ENCODE results near the gene TAPT1.

TAPT1 gene

GRCh38 chr4:16114546-16114945 is 111.7 kb downstream of the TAPT1 start:
- no peak overlapping the region for H3K4me3 ChIP-seq (ENCODE audit: low read depth, low read length)
- no peak for TF ChIP-seq CTCF (IDR thresholded peaks at IDR 0.05; ENCODE audit: low read depth, low read length, missing control alignments)
- no peak for DNase-seq (ENCODE audit: low read depth)

GRCh38 chr4:16113741-16114140 is 112.5 kb downstream of the TAPT1 start:
- TF ChIP-seq CTCF (IDR thresholded peaks at IDR 0.05; ENCODE audit: low read depth, low read length, missing control alignments), result no peak
- H3K4me3 ChIP-seq (ENCODE audit: low read depth, low read length), result no peak overlapping the region
- no peak for DNase-seq (ENCODE audit: low read depth)

- H3K4me3 ChIP-seq (ENCODE audit: low read depth, low read length), result no peak overlapping the region
- DNase-seq (ENCODE audit: low read depth), result no peak
- TF ChIP-seq CTCF (IDR thresholded peaks at IDR 0.05; ENCODE audit: low read depth, low read length, missing control alignments), result no peak
Observed at GRCh38 chr4:16111533-16111932, 114.7 kb downstream of the TAPT1 start.

GRCh38 chr4:16110661-16111290 is 115.5 kb downstream of the TAPT1 start:
- H3K4me3 ChIP-seq (ENCODE audit: low read depth, low read length), result no peak overlapping the region
- DNase-seq (ENCODE audit: low read depth), result no peak
- no peak for TF ChIP-seq CTCF (IDR thresholded peaks at IDR 0.05; ENCODE audit: low read depth, low read length, missing control alignments)

All from GM12864 (cell line).